GM12892 (cell line): Measurements from ENCODE around the gene TMEM38A.

Source experiments
- POLR2A ChIP-seq: IDR thresholded peaks from 2 replicates; pipeline ENCODE4 v1.6.1; 2011; ENCODE audit warnings: low read depth, low read length, control low read depth
- POLR2AphosphoS5 ChIP-seq: IDR thresholded peaks from 2 replicates; pipeline ENCODE4 v1.6.1; 2011; ENCODE audit warnings: low read depth, low read length, control low read depth
- TAF1 ChIP-seq: IDR thresholded peaks from 2 replicates; pipeline ENCODE4 v1.6.1; 2011; ENCODE audit warnings: low read depth, mild to moderate bottlenecking, control low read depth, low read length, borderline replicate concordance

GRCh38 chr19:16715611-16716010, 54.7 kb downstream of the TMEM38A start:
- no peak for TF ChIP-seq POLR2A
- TF ChIP-seq TAF1: no peak
- no peak for TF ChIP-seq POLR2AphosphoS5
